ENCODE data around the gene PITPNM3.

Gene PITPNM3

GRCh38 chr17:6435968-6436367, 120.4 kb downstream of the PITPNM3 start:
- no peak for DNase-seq

GRCh38 chr17:6435051-6435450, 121.3 kb downstream of the PITPNM3 start, which contains the start of gene AIPL1:
TSS of gene AIPL1 (minus strand) at chr17:6435121. CDS start at chr17:6435104, 17 bp downstream.
- DNase-seq: no peak

GRCh38 chr17:6430769-6431168, 125.6 kb downstream of the PITPNM3 start:
- no peak for DNase-seq

GRCh38 chr17:6429266-6429665, 127.1 kb downstream of the PITPNM3 start:
- no peak for DNase-seq

GRCh38 chr17:6428207-6428965, 128.0 kb downstream of the PITPNM3 start:
- DNase-seq: no peak

GRCh38 chr17:6427279-6427781, 129.0 kb downstream of the PITPNM3 start:
- DNase-seq: no peak

GRCh38 chr17:6426356-6427101, 129.8 kb downstream of the PITPNM3 start:
- DNase-seq: no peak

GRCh38 chr17:6425407-6425806, 130.9 kb downstream of the PITPNM3 start:
- DNase-seq: no peak

- DNase-seq: no peak
Observed at GRCh38 chr17:6423931-6424330, 132.4 kb downstream of the PITPNM3 start.

GRCh38 chr17:6422654-6423241, 133.6 kb downstream of the PITPNM3 start:
- DNase-seq: no peak

- peak; percentile 34 for DNase-seq
Observed at GRCh38 chr17:6421700-6422604, 134.4 kb downstream of the PITPNM3 start.

GRCh38 chr17:6420173-6420641, 136.1 kb downstream of the PITPNM3 start:
- peak; percentile 9 for DNase-seq

GRCh38 chr17:6415616-6416015, 140.7 kb downstream of the PITPNM3 start:
- DNase-seq: no peak

- DNase-seq: peak; percentile 26
Observed at GRCh38 chr17:6413065-6413464, 143.3 kb downstream of the PITPNM3 start.

GRCh38 chr17:6408735-6409134, 147.6 kb downstream of the PITPNM3 start:
- DNase-seq: no peak

- DNase-seq: no peak
Observed at GRCh38 chr17:6408276-6408675, 148.1 kb downstream of the PITPNM3 start.

GRCh38 chr17:6402258-6402657, 154.1 kb downstream of the PITPNM3 start:
- no peak for DNase-seq
